GM21381 (cell line): ENCODE measurements around the gene GOLGA8F.
"Not testable (repeated sequence)": the region's sequence is repeated elsewhere in the genome, so short reads cannot be mapped to it uniquely, and the experiment has no call there.

ENCODE experiments used
- ATAC-seq: cut with Tn5 transposase; IDR thresholded peaks from one replicate; pipeline ENCODE4 v1.9.1; 2021; ENCODE audit warnings: mild to moderate bottlenecking, moderate library complexity; ENCODE audit not compliant: unreplicated experiment

The GOLGA8F gene

GRCh38 chr15:28378364-28378763, at the start of gene GOLGA8F:
Gene GOLGA8F (plus strand): TSS chr15:28378664. CDS start chr15:28378762, 98 bp downstream.
- not testable (repeated sequence) for ATAC-seq

- ATAC-seq, result not testable (repeated sequence)
Observed at GRCh38 chr15:28357984-28358383, 20.5 kb upstream of the GOLGA8F start, which contains the start of gene GOLGA6L24. Gene GOLGA6L24 (minus strand): TSS chr15:28358084. CDS start chr15:28358023, 61 bp downstream.

GRCh38 chr15:28365502-28365901, 13.0 kb upstream of the GOLGA8F start:
- ATAC-seq, result not testable (repeated sequence)

GRCh38 chr15:28380053-28380452, 1.6 kb downstream of the GOLGA8F start:
- not testable (repeated sequence) for ATAC-seq

GRCh38 chr15:28396022-28396421, 17.6 kb downstream of the GOLGA8F start:
- ATAC-seq, result not testable (repeated sequence)

- not testable (repeated sequence) for ATAC-seq
Observed at GRCh38 chr15:28402774-28403435, 24.4 kb downstream of the GOLGA8F start.

GRCh38 chr15:28420470-28420869, 42.0 kb downstream of the GOLGA8F start:
- not testable (repeated sequence) for ATAC-seq

- ATAC-seq, result not testable (repeated sequence)
Observed at GRCh38 chr15:28435594-28435993, 57.1 kb downstream of the GOLGA8F start.
